Hepatic stellate cell (primary cell): ENCODE results near the gene NFIC.
A peak's percentile ranks its signal among the peaks of the same experiment; 100 is the strongest.
"Not testable (repeated sequence)": the region's sequence is repeated elsewhere in the genome, so short reads cannot be mapped to it uniquely, and the experiment has no call there.

Experiments used
- DNase-seq: peaks from one replicate; pipeline ENCODE4 v3.0.0; 2011; ENCODE audit warnings: low spot score

Gene NFIC

GRCh38 chr19:3373971-3374368 is 7.6 kb downstream of the NFIC start:
- no peak for DNase-seq

- DNase-seq = no peak
Observed at GRCh38 chr19:3374369-3375112, 8.2 kb downstream of the NFIC start.

- DNase-seq = peak; percentile 75
Observed at GRCh38 chr19:3375221-3376090, 9.1 kb downstream of the NFIC start.

GRCh38 chr19:3376091-3376455 is 9.7 kb downstream of the NFIC start:
- DNase-seq = not testable (repeated sequence)

- DNase-seq = no peak
Observed at GRCh38 chr19:3378352-3379150, 12.2 kb downstream of the NFIC start.

GRCh38 chr19:3380829-3381228 is 14.4 kb downstream of the NFIC start:
- DNase-seq = no peak

GRCh38 chr19:3381701-3382372 is 15.5 kb downstream of the NFIC start:
- no peak for DNase-seq

GRCh38 chr19:3382460-3383100 is 16.2 kb downstream of the NFIC start:
- DNase-seq = no peak

- no peak for DNase-seq
Observed at GRCh38 chr19:3383121-3383722, 16.8 kb downstream of the NFIC start.

GRCh38 chr19:3386447-3387234 is 20.3 kb downstream of the NFIC start:
- DNase-seq = no peak

- no peak for DNase-seq
Observed at GRCh38 chr19:3387645-3388589, 21.5 kb downstream of the NFIC start.

GRCh38 chr19:3389446-3389778 is 23.0 kb downstream of the NFIC start:
- DNase-seq = no peak

- DNase-seq = no peak
Observed at GRCh38 chr19:3389876-3390371, 23.5 kb downstream of the NFIC start.

- not testable (repeated sequence) for DNase-seq
Observed at GRCh38 chr19:3391911-3392310, 25.5 kb downstream of the NFIC start.

GRCh38 chr19:3392480-3392879 is 26.1 kb downstream of the NFIC start:
- no peak for DNase-seq

GRCh38 chr19:3396881-3397265 is 30.5 kb downstream of the NFIC start:
- DNase-seq = no peak

GRCh38 chr19:3397266-3398022 is 31.1 kb downstream of the NFIC start:
- no peak for DNase-seq
